Lung (tissue), 12 donors: ENCODE measurements around the gene TMEM127. TPM values are rescaled to one million over a fixed set of nuclear protein-coding genes. Genes with fewer than 3 reads are reported as not detected.

ENCODE experiments used
- ATAC-seq: fragments of 200-7000 bp; cut with Tn5 transposase; one replicate; pipeline ENCODE4 v1.9.1; 2020; ENCODE audit warnings: moderate number of reproducible peaks; ENCODE audit not compliant: insufficient read depth, low FRiP score
- DNase-seq, 3 donors: peaks; one replicate each; pipeline ENCODE4 v3.0.0-alpha.2; 2013 to 2017
- H3K27ac ChIP-seq, 2 donors: one replicate each; pipeline ENCODE4 v1.5.1; 2013; ENCODE audit warnings: mild to moderate bottlenecking in 2 of 2, moderate library complexity in 2 of 2, control low read depth in 1 of 2, inconsistent platforms in 1 of 2, low read depth in 1 of 2, low read length in 1 of 2
- H3K27me3 ChIP-seq, 3 donors: one replicate each; pipeline ENCODE4 v1.5.1; 2013; ENCODE audit warnings: low read length in 2 of 3; ENCODE audit not compliant: control insufficient read depth in 3 of 3, insufficient read depth in 3 of 3
- H3K36me3 ChIP-seq, 4 donors: one replicate each; pipeline ENCODE4 v1.5.1; 2013; ENCODE audit warnings: low read length in 4 of 4, mild to moderate bottlenecking in 1 of 4, moderate library complexity in 1 of 4; ENCODE audit not compliant: control insufficient read depth in 4 of 4, insufficient read depth in 4 of 4
- H3K4me1 ChIP-seq, 5 donors: one replicate each; pipeline ENCODE4 v1.5.1; 2013; ENCODE audit warnings: low read length in 5 of 5, mild to moderate bottlenecking in 2 of 5, moderate library complexity in 1 of 5; ENCODE audit not compliant: control insufficient read depth in 5 of 5, insufficient read depth in 5 of 5
- H3K4me3 ChIP-seq: one replicate; pipeline ENCODE4 v1.5.1; 2013; ENCODE audit warnings: mild to moderate bottlenecking, control low read depth, moderate library complexity
- H3K9ac ChIP-seq, 2 donors: one replicate each; pipeline ENCODE4 v1.5.1; 2013; ENCODE audit warnings: low read length in 2 of 2, control low read depth in 1 of 2; ENCODE audit not compliant: insufficient read depth in 1 of 2
- H3K9me3 ChIP-seq, 4 donors: one replicate each; pipeline ENCODE4 v1.5.1; 2013; ENCODE audit warnings: low read length in 3 of 4, mild to moderate bottlenecking in 1 of 4, moderate library complexity in 1 of 4; ENCODE audit not compliant: control insufficient read depth in 4 of 4, insufficient read depth in 3 of 4
- CTCF ChIP-seq: IDR thresholded peaks from 2 replicates; pipeline ENCODE4 v1.5.1; 2012; ENCODE audit warnings: mild to moderate bottlenecking; ENCODE audit errors: control extremely low read depth, extremely low read depth
- WGBS, 2 donors: extraction: QIAGEN DNeasy Blood & Tissue Kit; methylation state at CpG; one replicate each; pipeline ENCODE4 v1.1.7; 2013; 5-methylcytosine and 5-hydroxymethylcytosine counted together
- polyA plus RNA-seq, 2 donors: library from polyadenylated mRNA; stranded (reverse); fragments of 200-250 nt; gene quantifications; one replicate each; pipeline ENCODE4 v1.2.1, GENCODE V29; 2013
- total RNA-seq, 2 donors: library from RNA; depleted of rRNA in 1 of 2; stranded (reverse); fragments of >200 nt in 1 of 2; gene quantifications; one replicate each; pipeline ENCODE4 v1.2.1, GENCODE V29; 2014 to 2021
- donor health status: control.
- donor health status: control.
- donor health status: Bipolar disorder and iron deficiency.
- donor health status: healthy.
- donor health status: DM: yes; HTN: yes; CAD: no.

TMEM127 gene
- total and polyA plus RNA-seq, 4 donors, result 15.3 to 67.2 (median 38.1) TPM

DNA sequence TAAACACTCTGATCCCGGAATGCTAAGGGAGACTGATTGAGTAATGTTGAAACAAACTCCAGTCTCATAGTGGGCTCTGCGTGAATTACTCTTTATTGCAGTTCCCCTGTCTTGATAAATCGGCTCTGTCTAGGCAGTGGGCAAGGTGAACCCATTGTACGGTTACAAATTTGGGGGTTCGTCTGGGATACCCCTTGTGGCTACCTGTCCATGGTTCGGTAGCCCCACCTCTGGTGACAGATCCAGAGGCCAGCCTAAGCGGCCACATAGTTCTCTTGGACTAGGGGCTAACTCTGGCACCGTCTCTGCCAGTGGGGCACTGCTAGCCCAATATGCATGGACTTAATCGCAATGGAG, 56.1 kb downstream of the TMEM127 start:
- no peak for TF ChIP-seq CTCF
- no peaks in the 10 kb centered on the region for H3K36me3 ChIP-seq
- no peak overlapping the region for H3K9ac ChIP-seq
- ATAC-seq (no peak), DNase-seq (no peak)
- H3K9me3 ChIP-seq, result no peaks in the 10 kb centered on the region
- WGBS, 2 donors, result 89 to 90% methylated on average over 9 of the region's 9 CpGs
- peak overlapping the region; percentile 26 to 59 for H3K27ac ChIP-seq
- no peak overlapping the region for H3K4me3 ChIP-seq
- peaks cover 1 to 36% (median 17%) of the 10 kb centered on the region in 5 donors for H3K4me1 ChIP-seq
- no peaks in the 10 kb centered on the region for H3K27me3 ChIP-seq

GRCh38 chr2:96209011-96209728, 56.6 kb downstream of the TMEM127 start:
- peaks cover 4 to 39% (median 17%) of the 10 kb centered on the region in 5 donors for H3K4me1 ChIP-seq
- no peaks in the 10 kb centered on the region for H3K36me3 ChIP-seq
- H3K9me3 ChIP-seq, result no peaks in the 10 kb centered on the region
- no peak for TF ChIP-seq CTCF
- no peaks in the 10 kb centered on the region for H3K27me3 ChIP-seq
- peak overlapping the region; percentile 94 for H3K4me3 ChIP-seq
- peak overlapping the region in 1 of 2 donors; percentile 71 for H3K9ac ChIP-seq
- 8 to 9% methylated on average over 20 to 21 of the region's 21 CpGs for WGBS, 2 donors
- ATAC-seq (no peak), DNase-seq (peak in 1 of 3 donors; percentile 7)
- peak overlapping the region; percentile 59 to 99 for H3K27ac ChIP-seq

GRCh38 chr2:96208143-96209010, 57.4 kb downstream of the TMEM127 start, which contains the start of gene STARD7:
Gene STARD7 (minus strand): TSS chr2:96208827. CDS start chr2:96208434, 393 bp downstream.
- Histone ChIP-seq H3K36me3 (no peaks in the 10 kb centered on the region), H3K9ac (peak within 1 kb of the TSS; percentile 72 to 74), H3K9me3 (no peaks in the 10 kb centered on the region), H3K27ac (peak within 1 kb of the TSS; percentile 99), H3K27me3 (no peaks in the 10 kb centered on the region), H3K4me1 (peaks cover 5 to 39% (median 17%) of the 10 kb centered on the region in 5 donors), H3K4me3 (peak within 1 kb of the TSS; percentile 94)
- TF ChIP-seq CTCF, result no peak
- WGBS, 2 donors, result 0% methylated on average over 74 to 100 of the region's 100 CpGs
- DNase-seq, result peak; percentile 98 to 99 (median 98)
- ATAC-seq, result peak; percentile 94
